Hepatocyte (in vitro differentiated cells): Measurements from ENCODE around the gene EGLN3. TPM values are rescaled to one million over a fixed set of nuclear protein-coding genes. Genes with fewer than 3 reads are reported as not detected.

Experiments used
- DNase-seq: peaks from one replicate; pipeline ENCODE4 v3.0.0-alpha.2; 2016; ENCODE audit warnings: low spot score
- H2AFZ ChIP-seq: fragments of 200-600 bp; sonication (generic); 2 replicates; pipeline ENCODE4 v1.6.0; 2016; ENCODE audit warnings: antibody characterized with exemption, mild to moderate bottlenecking
- H3K27ac ChIP-seq: fragments of 200-600 bp; sonication (generic); 2 replicates; pipeline ENCODE4 v1.5.1; 2016; ENCODE audit warnings: mild to moderate bottlenecking
- H3K27me3 ChIP-seq: fragments of 200-600 bp; sonication (generic); 2 replicates; pipeline ENCODE4 v1.6.1; 2016
- H3K36me3 ChIP-seq: fragments of 200-600 bp; sonication (generic); replicated peaks from 2 replicates; pipeline ENCODE4 v1.5.1; 2016; ENCODE audit warnings: low read depth; ENCODE audit not compliant: insufficient read depth
- H3K4me1 ChIP-seq: fragments of 200-600 bp; sonication (generic); 2 replicates; pipeline ENCODE4 v1.5.1; 2016; ENCODE audit warnings: mild to moderate bottlenecking, moderate library complexity; ENCODE audit not compliant: insufficient read depth
- H3K4me2 ChIP-seq: fragments of 200-600 bp; sonication (generic); 2 replicates; pipeline ENCODE4 v1.6.0; 2016
- H3K4me3 ChIP-seq: fragments of 200-600 bp; sonication (generic); 2 replicates; pipeline ENCODE4 v1.5.1; 2016; ENCODE audit warnings: mild to moderate bottlenecking
- H3K79me2 ChIP-seq: fragments of 200-600 bp; sonication (generic); 2 replicates; pipeline ENCODE4 v1.6.0; 2017; ENCODE audit warnings: mild to moderate bottlenecking
- H3K9me2 ChIP-seq: fragments of 200-600 bp; sonication (generic); replicated peaks from 2 replicates; pipeline ENCODE4 v1.6.0; 2017; ENCODE audit warnings: mild to moderate bottlenecking; ENCODE audit not compliant: insufficient read depth
- H3K9me3 ChIP-seq: fragments of 200-600 bp; sonication (generic); 2 replicates; pipeline ENCODE4 v1.5.1; 2016; ENCODE audit warnings: low read depth, mild to moderate bottlenecking
- H4K20me1 ChIP-seq: fragments of 200-600 bp; sonication (generic); 2 replicates; pipeline ENCODE4 v1.6.0; 2016; ENCODE audit warnings: mild to moderate bottlenecking; ENCODE audit not compliant: insufficient read depth, poor library complexity, severe bottlenecking
- EZH2 ChIP-seq: fragments of 200-600 bp; sonication (generic); IDR thresholded peaks from 2 replicates; pipeline ENCODE4 v1.6.1; 2016; ENCODE audit warnings: antibody characterized with exemption, mild to moderate bottlenecking, borderline replicate concordance
- EZH2phosphoT487 ChIP-seq: fragments of 200-600 bp; sonication (generic); IDR thresholded peaks from one replicate; pipeline ENCODE4 v1.6.1; 2018; ENCODE audit warnings: antibody characterized with exemption, mild to moderate bottlenecking, low read depth, moderate library complexity; ENCODE audit not compliant: unreplicated experiment, severe bottlenecking
- WGBS: methylation state at CpG from one replicate; pipeline ENCODE4 v1.1.6; 2016; ENCODE audit warnings: low lambda C conversion rate; ENCODE audit errors: missing lambda C conversion rate; 5-methylcytosine and 5-hydroxymethylcytosine counted together
- polyA plus RNA-seq: library from polyadenylated mRNA; unstranded; fragments of >200 nt; fragmentation: Nextera tagmentation; extraction: Ambion mirVana; gene quantifications from 2 replicates; pipeline ENCODE4 v1.2.1, GENCODE V29; 2016
- total RNA-seq: library from RNA; depleted of rRNA; stranded (reverse); fragments of >200 nt; gene quantifications from 2 replicates; pipeline ENCODE4 v1.2.3, GENCODE V29; 2014
- TF ChIP-seq, protein P1 (sequence below): fragments of 200-600 bp; sonication (generic); IDR thresholded peaks from 2 replicates; pipeline ENCODE4 v1.5.1; 2016; ENCODE audit warnings: antibody characterized with exemption, mild to moderate bottlenecking; ENCODE audit not compliant: poor library complexity

EGLN3 gene
- 11.9 and 12.8 TPM in 2 replicates for total RNA-seq
- polyA plus RNA-seq, result 14.9 and 17.2 TPM in 2 replicates

DNA sequence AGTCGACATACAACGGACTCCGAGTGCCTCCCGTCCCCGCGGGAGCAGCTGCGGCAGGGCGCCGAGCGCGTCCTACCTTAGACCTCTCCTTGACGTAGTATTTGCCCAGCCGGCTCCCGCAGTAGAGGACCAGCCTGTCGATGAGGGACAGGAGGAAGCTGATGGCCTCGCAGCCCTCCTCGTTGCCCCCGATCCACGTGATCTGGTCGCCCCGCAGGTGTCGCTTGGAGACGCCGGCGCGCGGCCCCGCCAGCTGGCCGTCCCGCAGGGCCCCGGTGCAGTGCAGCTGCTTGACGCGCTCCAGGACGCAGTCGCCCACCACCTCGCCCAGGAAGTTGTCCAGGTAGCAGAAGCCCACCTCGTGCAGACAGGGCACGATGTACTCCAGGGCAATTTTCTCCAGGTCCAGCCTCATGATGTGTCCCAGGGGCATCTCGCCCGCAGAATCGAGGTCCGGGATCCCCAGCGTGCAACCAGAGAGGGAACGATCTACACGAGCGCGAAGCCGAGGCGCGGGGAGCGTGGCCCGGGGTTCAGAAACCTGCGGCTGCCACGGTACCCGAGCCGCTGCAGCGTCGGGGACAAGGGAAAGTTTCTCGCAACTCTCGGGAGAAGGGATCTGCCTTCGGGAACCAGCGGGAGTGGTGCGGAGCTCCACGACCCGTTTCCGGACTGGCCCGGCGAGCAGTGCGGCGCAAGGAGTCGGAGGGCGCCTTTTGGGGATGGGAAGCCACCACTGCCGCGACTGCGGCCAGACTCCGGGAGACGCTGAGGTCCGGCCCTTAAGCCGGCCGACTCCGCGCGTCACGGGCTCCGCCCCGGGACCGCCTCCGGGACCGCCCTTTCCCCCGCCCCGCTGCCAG is at the start of gene EGLN3:
Gene EGLN3, minus strand, starts transcription at position 755 of the 863 bp plus-strand sequence. Its CDS starts 322 bp downstream, at position 433.
- H3K4me1 ChIP-seq, result peaks cover 10% of the 10 kb centered on the region
- WGBS, result 1% methylated on average over 87 of the region's 91 CpGs
- H3K4me3 ChIP-seq, result peak within 1 kb of the TSS; percentile 56
- peaks cover 4% of the 10 kb centered on the region for H4K20me1 ChIP-seq
- peak; percentile 90 for DNase-seq
- peak within 1 kb of the TSS; percentile 43 for H2AFZ ChIP-seq
- H3K27me3 ChIP-seq, result peaks cover 15% of the 10 kb centered on the region
- no peaks in the 10 kb centered on the region for H3K9me3 ChIP-seq
- no peaks in the 10 kb centered on the region for H3K36me3 ChIP-seq
- peaks cover 21% of the 10 kb centered on the region for H3K79me2 ChIP-seq
- H3K27ac ChIP-seq, result peak within 1 kb of the TSS; percentile 52
- no peaks in the 10 kb centered on the region for H3K9me2 ChIP-seq
- TF ChIP-seq, protein P1, sequence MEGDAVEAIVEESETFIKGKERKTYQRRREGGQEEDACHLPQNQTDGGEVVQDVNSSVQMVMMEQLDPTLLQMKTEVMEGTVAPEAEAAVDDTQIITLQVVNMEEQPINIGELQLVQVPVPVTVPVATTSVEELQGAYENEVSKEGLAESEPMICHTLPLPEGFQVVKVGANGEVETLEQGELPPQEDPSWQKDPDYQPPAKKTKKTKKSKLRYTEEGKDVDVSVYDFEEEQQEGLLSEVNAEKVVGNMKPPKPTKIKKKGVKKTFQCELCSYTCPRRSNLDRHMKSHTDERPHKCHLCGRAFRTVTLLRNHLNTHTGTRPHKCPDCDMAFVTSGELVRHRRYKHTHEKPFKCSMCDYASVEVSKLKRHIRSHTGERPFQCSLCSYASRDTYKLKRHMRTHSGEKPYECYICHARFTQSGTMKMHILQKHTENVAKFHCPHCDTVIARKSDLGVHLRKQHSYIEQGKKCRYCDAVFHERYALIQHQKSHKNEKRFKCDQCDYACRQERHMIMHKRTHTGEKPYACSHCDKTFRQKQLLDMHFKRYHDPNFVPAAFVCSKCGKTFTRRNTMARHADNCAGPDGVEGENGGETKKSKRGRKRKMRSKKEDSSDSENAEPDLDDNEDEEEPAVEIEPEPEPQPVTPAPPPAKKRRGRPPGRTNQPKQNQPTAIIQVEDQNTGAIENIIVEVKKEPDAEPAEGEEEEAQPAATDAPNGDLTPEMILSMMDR, result no peak
- TF ChIP-seq EZH2 (peak; percentile 60), EZH2phosphoT487 (no peak)
- H3K4me2 ChIP-seq, result peak within 1 kb of the TSS; percentile 100

DNA sequence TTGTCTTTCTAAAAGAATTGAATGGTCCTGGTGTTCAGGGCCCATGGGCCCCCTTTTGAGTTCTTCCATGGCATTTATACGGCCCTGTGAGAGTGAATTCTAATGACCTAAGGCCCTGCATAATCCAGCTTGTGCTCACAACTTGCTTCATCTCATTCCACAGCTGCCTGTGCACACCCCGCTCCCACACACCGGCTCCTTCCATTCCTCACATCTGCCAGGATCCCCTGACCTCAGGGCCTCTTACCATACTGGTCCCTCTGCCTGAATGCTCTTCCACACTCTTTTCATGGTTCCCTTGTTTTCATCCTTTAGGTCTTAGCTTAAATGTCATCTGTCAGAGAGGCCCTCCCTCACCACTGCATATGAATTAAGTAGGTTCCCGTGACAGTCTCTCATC is 49.5 kb upstream of the EGLN3 start:
- DNase-seq, result no peak
- Histone ChIP-seq H3K9me2 (no peaks in the 10 kb centered on the region), H3K9me3 (no peaks in the 10 kb centered on the region), H2AFZ (no peak overlapping the region), H3K4me3 (no peak overlapping the region), H3K36me3 (no peaks in the 10 kb centered on the region), H3K27ac (no peak overlapping the region), H3K27me3 (no peaks in the 10 kb centered on the region), H3K4me1 (no peaks in the 10 kb centered on the region), H4K20me1 (no peaks in the 10 kb centered on the region), H3K4me2 (no peak overlapping the region), H3K79me2 (no peaks in the 10 kb centered on the region)
- TF ChIP-seq EZH2 (no peak), EZH2phosphoT487 (no peak)
- TF ChIP-seq, protein P1, result no peak
- 79% methylated on average over 4 of the region's 4 CpGs for WGBS

DNA sequence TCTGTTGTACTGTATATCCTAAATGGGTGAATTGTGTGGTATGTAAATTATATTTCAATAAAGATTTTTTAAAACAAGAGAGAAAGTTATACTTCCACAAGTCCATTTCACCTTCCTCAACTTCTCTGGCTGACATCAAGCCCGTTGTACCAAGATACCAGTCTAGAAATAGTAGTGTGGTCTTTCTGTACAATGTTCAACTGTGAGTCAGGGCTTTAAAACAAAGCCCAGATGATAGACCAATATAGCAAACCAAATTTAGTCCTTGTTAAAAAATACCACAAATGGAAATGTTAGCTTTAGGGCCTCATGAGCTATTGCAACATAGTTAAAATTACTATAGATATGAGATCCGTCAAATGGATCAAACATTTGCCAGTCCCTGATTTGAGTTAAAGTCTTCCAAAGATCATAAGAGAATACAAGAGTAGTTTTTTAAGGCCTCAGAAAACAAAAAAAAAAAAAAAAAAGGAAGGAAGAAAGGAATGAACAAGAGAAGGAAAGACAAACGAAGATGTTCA is 49.0 kb upstream of the EGLN3 start:
- 71% methylated on average over 3 of the region's 3 CpGs for WGBS
- Histone ChIP-seq H4K20me1 (no peaks in the 10 kb centered on the region), H3K27ac (no peak overlapping the region), H3K79me2 (no peaks in the 10 kb centered on the region), H3K4me2 (no peak overlapping the region), H3K27me3 (no peaks in the 10 kb centered on the region), H3K4me1 (no peaks in the 10 kb centered on the region), H3K9me3 (no peaks in the 10 kb centered on the region), H3K4me3 (no peak overlapping the region), H2AFZ (no peak overlapping the region), H3K9me2 (no peaks in the 10 kb centered on the region), H3K36me3 (no peaks in the 10 kb centered on the region)
- DNase-seq, result no peak
- TF ChIP-seq, protein P1, result no peak
- TF ChIP-seq EZH2 (no peak), EZH2phosphoT487 (no peak)
